HEK293 (cell line): ENCODE measurements around the gene CSNK2A2.

Experiments
- CTCF ChIA-PET: fragments of 350-600 bp; formaldehyde crosslinking; extraction: SDS; loops from one replicate; lab custom pipeline; 2021; ENCODE audit warnings: antibody characterized with exemption; lab: Yijun Ruan, JAX
- POLR2A ChIA-PET: fragments of 300-600 bp; formaldehyde crosslinking; extraction: SDS; loops from one replicate; lab custom pipeline; 2020; ENCODE audit warnings: antibody characterized with exemption, inconsistent platforms; lab: Yijun Ruan, JAX
- H3K27ac ChIP-seq: fragments of 200-500 bp; sonication (Bioruptor generic); 2 replicates; pipeline ENCODE4 v1.5.1; 2014; ENCODE audit warnings: low read depth, low read length, control low read depth, inconsistent platforms; ENCODE audit errors: extremely low read depth
- H3K36me3 ChIP-seq, 2 experiments: fragments of 200-500 bp in 1 of 2; sonication (Bioruptor generic) in 1 of 2; 1 replicate in 1 of 2; 2 replicates in 1 of 2; pipeline ENCODE4 v1.5.1; 2014 to 2017; ENCODE audit warnings: inconsistent platforms in 2 of 2, low read length in 2 of 2; ENCODE audit not compliant: control insufficient read depth in 2 of 2, insufficient read depth in 1 of 2
- H3K4me1 ChIP-seq: fragments of 200-500 bp; sonication (Bioruptor generic); 2 replicates; pipeline ENCODE4 v1.5.1; 2014; ENCODE audit warnings: mild to moderate bottlenecking, low read length, inconsistent platforms; ENCODE audit not compliant: control insufficient read depth, insufficient read depth
- H3K4me3 ChIP-seq: 2 replicates; pipeline ENCODE4 v1.5.1; 2011; ENCODE audit warnings: low read depth, mild to moderate bottlenecking, control low read depth, low read length, moderate library complexity
- H3K9me3 ChIP-seq: fragments of 200-500 bp; sonication (Bioruptor generic); 2 replicates; pipeline ENCODE4 v1.5.1; 2014; ENCODE audit warnings: low read depth, low read length, inconsistent platforms; ENCODE audit not compliant: control insufficient read depth, insufficient read depth
- ATF2 ChIP-seq: fragments of 450-650 bp; formaldehyde crosslinking; IDR thresholded peaks from 2 replicates; pipeline ENCODE4 v1.5.1; 2016; ENCODE audit warnings: missing biosample characterization, missing genetic modification characterization, low read depth
- HOXC10 ChIP-seq: sonication (generic); formaldehyde crosslinking; IDR thresholded peaks from 2 replicates; pipeline ENCODE4 v1.8.1; 2023; ENCODE audit warnings: mild to moderate bottlenecking, missing genetic modification reagents
- PRDM1 ChIP-seq: fragments of 450-650 bp; formaldehyde crosslinking; IDR thresholded peaks from 2 replicates; pipeline ENCODE4; 2016; ENCODE audit warnings: missing biosample characterization, missing genetic modification characterization
- REPIN1 ChIP-seq: fragments of 450-650 bp; formaldehyde crosslinking; IDR thresholded peaks from 2 replicates; pipeline ENCODE4 v1.5.1; 2017; ENCODE audit warnings: missing biosample characterization, missing genetic modification characterization, low read depth
- REST ChIP-seq: fragments of 450-650 bp; formaldehyde crosslinking; IDR thresholded peaks from 2 replicates; pipeline ENCODE4 v1.5.1; 2016; ENCODE audit warnings: missing biosample characterization, missing genetic modification characterization
- YY2 ChIP-seq: fragments of 450-650 bp; formaldehyde crosslinking; IDR thresholded peaks from 2 replicates; pipeline ENCODE4 v1.5.1; 2016; ENCODE audit warnings: missing biosample characterization, missing genetic modification characterization
- ZNF10 ChIP-seq: fragments of 450-650 bp; formaldehyde crosslinking; IDR thresholded peaks from 2 replicates; pipeline ENCODE4 v1.5.1; 2017; ENCODE audit warnings: missing biosample characterization, missing genetic modification characterization
- ZNF155 ChIP-seq: fragments of 450-650 bp; formaldehyde crosslinking; IDR thresholded peaks from 2 replicates; pipeline ENCODE4 v1.5.1; 2016; ENCODE audit warnings: missing biosample characterization, missing genetic modification characterization
- ZNF654 ChIP-seq: fragments of 450-650 bp; formaldehyde crosslinking; IDR thresholded peaks from 2 replicates; pipeline ENCODE4 v1.5.1; 2016; ENCODE audit warnings: low read depth, missing biosample characterization, missing genetic modification characterization
- ZNF76 ChIP-seq: fragments of 450-650 bp; formaldehyde crosslinking; IDR thresholded peaks from 2 replicates; pipeline ENCODE4; 2016; ENCODE audit warnings: low read depth, missing biosample characterization, missing genetic modification characterization, borderline replicate concordance

Gene CSNK2A2

GRCh38 chr16:58234831-58235595 lies 37.1 kb upstream of the CSNK2A2 start:
- H3K4me1 ChIP-seq, result no peaks in the 10 kb centered on the region
- TF ChIP-seq ZNF155 (tag by site-specific recombination), result no peak
- TF ChIP-seq REST (tag by site-specific recombination), result no peak
- TF ChIP-seq REPIN1 (tag by site-specific recombination), result no peak
- no peak for TF ChIP-seq ZNF654 (tag by site-specific recombination)
- TF ChIP-seq YY2 (tag by site-specific recombination), result no peak
- H3K36me3 ChIP-seq, result no peaks in the 10 kb centered on the region
- no peak overlapping the region for H3K4me3 ChIP-seq
- no peak overlapping the region for H3K27ac ChIP-seq
- ChIA-PET POLR2A (interaction anchor here (0.6 kb wide), 1 partner anchor 15 kb away, joined by 4 read pairs; a partner anchor contains a TSS), CTCF (interaction anchor here (0.7 kb wide), 1 partner anchor 47 kb away, joined by 3 read pairs; no protein-coding TSS in a partner anchor)
- H3K9me3 ChIP-seq, result no peaks in the 10 kb centered on the region

GRCh38 chr16:58230259-58230658 lies 32.4 kb upstream of the CSNK2A2 start:
- no peak overlapping the region for H3K27ac ChIP-seq
- H3K36me3 ChIP-seq, result no peaks in the 10 kb centered on the region
- POLR2A ChIA-PET, result no interaction called here
- CTCF ChIA-PET, result no interaction called here
- no peak overlapping the region for H3K4me3 ChIP-seq
- H3K9me3 ChIP-seq, result no peaks in the 10 kb centered on the region
- H3K4me1 ChIP-seq, result no peaks in the 10 kb centered on the region
- TF ChIP-seq PRDM1, result no peak

- TF ChIP-seq HOXC10 (CRISPR knock-in tag), result no peak
- Histone ChIP-seq H3K9me3 (no peaks in the 10 kb centered on the region), H3K27ac (no peak overlapping the region), H3K36me3 (no peaks in the 10 kb centered on the region), H3K4me1 (no peaks in the 10 kb centered on the region), H3K4me3 (no peak overlapping the region)
- CTCF ChIA-PET, result no interaction called here
- POLR2A ChIA-PET, result no interaction called here
Measured at GRCh38 chr16:58226790-58227189, 28.9 kb upstream of the CSNK2A2 start.

- no peak overlapping the region for H3K27ac ChIP-seq
- TF ChIP-seq ZNF10 (tag by site-specific recombination) (no peak), ZNF76 (tag by site-specific recombination) (no peak), ATF2 (peak; percentile 19; the same call in 1 of the 2 replicates)
- CTCF ChIA-PET, result no interaction called here
- H3K9me3 ChIP-seq, result no peaks in the 10 kb centered on the region
- no peaks in the 10 kb centered on the region for H3K36me3 ChIP-seq
- no peak overlapping the region for H3K4me3 ChIP-seq
- no peaks in the 10 kb centered on the region for H3K4me1 ChIP-seq
- POLR2A ChIA-PET, result no interaction called here
Measured at GRCh38 chr16:58225965-58226602, 28.2 kb upstream of the CSNK2A2 start.
